ENCODE measurements around the gene SYNPO2.
"Not testable (repeated sequence)": the region's sequence is repeated elsewhere in the genome, so short reads cannot be mapped to it uniquely, and the experiment has no call there.

Gene SYNPO2

DNA sequence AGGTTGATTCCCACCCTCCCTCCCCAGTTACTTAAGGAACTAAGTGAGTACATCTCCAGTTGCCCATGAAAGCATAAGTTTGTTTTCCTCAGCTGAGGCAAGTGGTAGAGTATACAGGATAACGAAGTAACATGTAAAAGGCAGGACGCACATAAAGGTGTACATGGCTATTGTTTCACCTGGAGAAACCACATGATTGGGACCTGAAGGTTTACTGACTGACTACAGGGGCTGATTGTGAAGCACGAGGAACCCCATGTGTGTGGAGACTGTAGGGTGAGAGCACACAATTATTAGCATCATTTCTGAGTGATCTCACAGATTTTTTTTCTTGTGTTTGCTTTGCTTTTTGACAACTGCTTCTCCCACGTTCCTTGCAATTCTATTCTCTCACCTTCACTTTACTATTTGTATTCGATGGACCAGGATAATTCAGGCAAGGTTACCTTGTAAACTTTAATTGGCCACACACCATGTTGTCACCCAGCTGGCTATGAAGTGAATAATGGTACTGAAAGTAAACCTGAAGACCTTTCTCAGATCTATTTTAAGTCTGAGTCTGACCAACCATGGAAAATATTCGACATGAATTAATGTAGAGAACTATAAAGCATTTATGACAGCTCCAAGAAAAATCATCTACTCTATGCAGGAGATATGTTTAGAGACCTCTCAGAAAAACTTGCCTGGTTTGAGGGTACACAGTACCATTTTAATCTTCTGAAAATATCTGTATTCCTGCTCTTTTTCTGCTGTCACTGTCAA lies 144.4 kb downstream of the SYNPO2 start:
- DNase-seq (ENCODE audit: low read depth): no peak

GRCh38 chr4:119034276-119035008 lies 145.8 kb downstream of the SYNPO2 start:
- no peak for DNase-seq (ENCODE audit: low read depth)

DNA sequence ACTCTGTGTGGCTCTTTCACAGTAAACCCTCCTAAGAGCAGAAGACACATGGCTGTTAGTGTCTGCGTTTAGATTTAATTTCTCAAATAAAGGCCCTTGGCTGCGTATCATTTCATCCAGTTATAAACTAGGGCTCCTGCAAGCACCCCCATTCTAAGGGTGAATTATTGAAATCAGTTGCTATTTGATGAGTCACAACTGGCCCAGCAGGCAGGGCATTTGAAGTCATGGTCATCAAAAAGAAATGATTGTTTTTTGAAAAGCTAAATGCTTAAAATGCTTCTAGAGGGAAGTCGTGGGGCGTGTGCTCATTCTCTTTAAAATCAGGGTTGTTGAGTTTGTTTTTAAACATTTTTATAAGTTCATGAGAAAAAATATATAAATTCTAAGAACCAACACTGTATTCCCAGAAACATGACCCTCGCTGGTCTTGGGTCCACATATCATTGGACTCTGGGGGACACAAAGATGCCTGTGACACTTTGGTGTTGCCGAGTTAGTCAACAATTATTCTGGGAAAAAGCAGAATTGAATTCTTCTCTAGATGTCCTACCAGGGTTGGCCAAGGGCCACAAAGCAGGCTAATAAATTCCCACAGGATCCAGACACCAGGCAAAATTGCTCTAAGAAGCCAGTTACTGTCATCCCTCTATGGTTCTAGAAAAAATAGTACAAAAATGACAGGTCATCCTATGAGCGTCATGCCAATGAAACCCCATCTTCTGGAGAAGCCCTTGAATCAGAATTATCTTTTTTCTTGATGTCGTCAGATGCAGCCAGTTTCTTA lies 147.5 kb downstream of the SYNPO2 start:
- DNase-seq (ENCODE audit: low read depth): no peak

DNA sequence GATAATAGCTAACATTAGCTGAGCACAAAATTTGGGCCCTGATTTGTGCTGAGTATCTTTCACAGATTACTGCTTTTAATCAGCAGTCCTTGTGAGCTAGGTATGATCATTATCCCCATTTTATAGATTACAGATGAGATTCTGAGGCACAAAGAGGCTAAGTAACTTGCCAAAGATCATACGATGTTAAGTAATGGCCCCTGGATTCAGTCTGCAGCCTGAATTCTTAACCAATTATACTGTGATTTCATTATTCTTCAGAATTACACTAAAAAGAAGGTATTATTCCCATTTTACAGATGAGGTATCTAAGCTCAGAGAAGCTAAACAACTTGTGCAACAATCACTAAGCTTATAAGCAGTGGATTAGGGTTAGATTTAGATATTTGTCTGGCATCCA lies 149.1 kb downstream of the SYNPO2 start:
- no peak for DNase-seq (ENCODE audit: low read depth)

DNA sequence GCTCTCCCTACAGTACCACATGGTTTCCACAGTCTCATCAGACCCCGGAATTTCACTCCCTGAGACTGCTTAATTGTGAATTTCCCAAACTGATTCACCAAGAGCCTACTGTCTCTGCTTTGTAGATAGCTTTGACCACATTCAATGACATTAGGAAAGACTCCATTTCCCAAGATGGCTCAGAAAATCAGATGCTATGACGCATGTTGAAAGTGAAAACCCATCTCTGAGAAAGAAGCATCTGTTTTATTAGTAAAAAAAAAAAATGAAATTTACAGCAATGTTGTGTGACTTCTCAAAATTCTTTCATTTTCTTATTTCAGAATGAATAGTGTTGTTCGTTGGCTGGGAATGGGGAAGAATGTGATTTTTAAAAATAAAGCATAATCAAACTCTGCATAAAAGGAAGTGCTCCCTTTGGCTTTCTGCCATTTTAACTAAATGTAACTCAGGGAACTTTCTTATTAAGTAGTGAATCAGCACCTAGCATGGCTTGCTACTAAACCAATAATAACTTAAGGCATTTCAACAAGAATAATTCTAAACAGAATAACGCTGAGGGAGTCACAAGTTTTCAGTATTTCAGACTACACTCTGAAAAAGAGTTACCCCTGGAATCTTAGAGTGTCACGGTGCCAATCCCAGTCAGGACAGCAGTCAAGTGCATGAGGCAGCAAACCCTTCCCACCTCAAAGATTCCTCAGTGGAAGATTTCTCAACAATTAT lies 149.6 kb downstream of the SYNPO2 start:
- DNase-seq (ENCODE audit: low read depth): no peak

GRCh38 chr4:119039160-119039559 lies 150.5 kb downstream of the SYNPO2 start:
- DNase-seq (ENCODE audit: low read depth): no peak

GRCh38 chr4:119039779-119040178 lies 151.1 kb downstream of the SYNPO2 start:
- DNase-seq (ENCODE audit: low read depth): no peak

DNA sequence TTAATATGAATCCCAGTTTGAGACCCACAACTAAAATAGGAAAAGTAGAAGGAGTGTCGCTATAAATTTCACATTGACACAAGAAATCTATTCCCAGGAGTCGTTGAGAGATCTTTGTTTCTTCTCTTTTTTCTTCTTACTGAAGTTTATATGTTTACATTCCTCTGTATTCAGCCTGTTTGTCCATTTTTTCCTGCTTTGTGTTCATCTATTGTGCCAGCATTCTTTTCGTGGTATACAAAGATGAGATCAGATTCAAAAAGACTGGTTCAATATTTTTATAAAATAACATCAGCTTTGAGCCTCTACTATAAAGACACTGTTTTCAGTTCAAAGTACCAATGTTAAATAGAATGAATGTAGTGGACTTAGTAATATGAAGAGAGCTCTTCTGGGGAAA lies 151.6 kb downstream of the SYNPO2 start:
- no peak for DNase-seq (ENCODE audit: low read depth)

DNA sequence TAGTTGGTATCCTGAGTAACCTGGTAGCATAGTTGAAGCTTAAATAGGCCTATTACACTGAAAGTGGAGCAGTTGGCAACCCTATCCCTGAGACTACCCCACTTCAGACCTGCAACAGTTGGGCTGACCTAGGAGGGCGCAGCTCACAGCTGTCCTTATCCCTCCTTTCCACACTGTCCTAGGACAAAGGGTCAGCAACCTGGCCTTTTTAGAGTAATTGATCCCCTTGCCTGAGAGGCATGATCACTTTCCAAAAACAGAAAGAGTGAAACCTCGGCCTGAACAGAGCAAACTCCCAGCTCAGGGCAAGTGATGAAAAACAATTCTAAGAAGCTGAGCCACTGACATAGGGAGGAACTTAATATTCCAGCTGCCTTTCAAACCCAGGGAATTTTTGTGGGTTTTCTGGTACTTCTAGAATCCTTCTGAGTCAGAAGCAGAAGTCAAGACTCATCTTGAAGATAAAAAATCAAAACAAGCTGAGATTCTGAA lies 152.1 kb downstream of the SYNPO2 start:
- no peak for DNase-seq (ENCODE audit: low read depth)

- no peak for DNase-seq (ENCODE audit: low read depth)
These were observed 152.7 kb downstream of the SYNPO2 start for GRCh38 chr4:119041396-119041795.

GRCh38 chr4:119041951-119042560 lies 153.4 kb downstream of the SYNPO2 start:
- peak; percentile 7 for DNase-seq (ENCODE audit: low read depth)

DNA sequence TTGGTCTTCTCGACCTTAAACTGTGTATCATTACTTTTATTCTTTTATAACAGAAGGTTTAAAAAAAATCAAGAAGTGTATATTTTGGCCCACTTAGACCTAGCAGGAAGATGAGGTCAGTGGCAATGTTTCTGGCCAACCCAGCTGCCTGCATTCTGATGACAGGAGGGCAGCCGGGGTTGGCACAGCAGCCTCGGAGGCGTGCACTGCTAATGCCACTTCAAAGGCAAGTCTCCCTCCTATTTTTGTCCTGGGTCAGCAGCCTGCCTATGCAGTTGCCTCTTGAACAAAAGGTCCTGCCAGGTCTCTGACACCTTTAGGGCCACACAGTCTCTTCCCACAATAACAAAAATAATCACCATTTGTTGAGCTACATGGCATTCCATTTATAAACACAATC lies 157.6 kb downstream of the SYNPO2 start:
- DNase-seq (ENCODE audit: low read depth): no peak

- DNase-seq (ENCODE audit: low read depth): not testable (repeated sequence)
These were observed 158.4 kb downstream of the SYNPO2 start for GRCh38 chr4:119047059-119047458.

GRCh38 chr4:119048446-119048845 lies 159.8 kb downstream of the SYNPO2 start:
- no peak for DNase-seq (ENCODE audit: low read depth)

GRCh38 chr4:119049342-119049741 lies 160.7 kb downstream of the SYNPO2 start:
- no peak for DNase-seq (ENCODE audit: low read depth)

- no peak for DNase-seq (ENCODE audit: low read depth)
These were observed 162.0 kb downstream of the SYNPO2 start for GRCh38 chr4:119050527-119051090.

DNA sequence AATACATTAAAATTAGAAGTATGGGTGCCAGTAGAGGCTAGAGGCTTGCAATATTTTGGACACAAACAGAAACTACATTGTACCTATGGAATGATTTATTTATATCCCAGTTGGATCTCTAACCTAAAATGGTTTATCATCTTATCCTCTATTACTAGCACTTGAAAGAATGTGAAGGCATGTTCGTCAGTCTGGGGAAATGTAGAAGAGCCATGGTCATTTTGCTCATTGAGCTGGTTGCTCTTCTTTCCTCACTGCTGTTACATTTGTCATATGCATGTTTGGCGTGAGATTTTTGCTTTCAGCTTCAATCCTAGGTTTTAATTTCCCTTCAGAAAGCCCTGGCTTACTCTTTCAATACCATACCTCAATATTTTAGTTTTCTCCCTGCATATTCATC lies 164.6 kb downstream of the SYNPO2 start:
- DNase-seq (ENCODE audit: low read depth): no peak

GRCh38 chr4:119053997-119054396 lies 165.3 kb downstream of the SYNPO2 start:
- DNase-seq (ENCODE audit: low read depth): no peak

DNA sequence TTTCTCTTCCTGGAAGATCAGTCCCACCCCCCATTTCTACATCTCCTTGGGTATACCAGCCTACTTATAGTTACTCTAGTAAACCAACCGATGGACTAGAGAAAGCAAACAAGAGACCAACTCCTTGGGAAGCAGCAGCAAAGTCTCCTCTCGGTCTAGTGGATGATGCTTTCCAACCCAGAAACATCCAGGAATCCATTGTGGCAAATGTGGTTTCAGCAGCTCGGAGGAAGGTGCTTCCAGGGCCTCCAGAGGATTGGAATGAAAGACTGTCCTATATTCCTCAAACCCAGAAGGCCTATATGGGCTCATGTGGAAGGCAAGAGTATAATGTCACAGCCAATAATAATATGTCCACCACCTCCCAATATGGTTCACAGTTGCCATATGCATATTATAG lies 168.8 kb downstream of the SYNPO2 start:
- no peak for DNase-seq (ENCODE audit: low read depth)

DNA sequence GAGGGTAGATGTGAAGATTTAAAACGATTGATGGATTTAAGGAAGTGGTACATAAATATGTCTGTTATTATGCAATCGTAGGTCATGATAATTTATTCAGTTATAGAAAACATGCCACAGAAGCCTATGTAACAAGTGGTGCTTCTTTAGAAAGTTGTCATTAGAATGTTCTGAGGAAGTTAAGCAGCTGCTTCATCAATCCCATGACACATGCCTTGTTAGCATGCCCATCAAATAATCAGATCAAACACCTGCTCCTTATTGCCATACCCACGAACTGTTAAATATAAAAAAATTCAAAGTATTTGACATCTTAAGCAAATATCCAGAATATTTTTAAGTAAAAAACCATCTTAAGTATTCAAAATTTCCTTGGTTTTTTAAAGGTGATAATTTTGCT lies 170.6 kb downstream of the SYNPO2 start:
- no peak for DNase-seq (ENCODE audit: low read depth)

GRCh38 chr4:119067125-119067524 lies 178.5 kb downstream of the SYNPO2 start:
- not testable (repeated sequence) for DNase-seq (ENCODE audit: low read depth)
